Epithelial cell of esophagus (primary cell): ENCODE data around the gene ETV1.
A peak's percentile ranks its signal among the peaks of the same experiment; 100 is the strongest.

Experiments
- DNase-seq: peaks from one replicate; pipeline ENCODE4 v3.0.0; 2010; ENCODE audit warnings: low read depth
- H3K4me3 ChIP-seq: 2 replicates; pipeline ENCODE4 v1.5.1; 2011; ENCODE audit warnings: mild to moderate bottlenecking, low read length, control low read depth
- CTCF ChIP-seq: IDR thresholded peaks from 2 replicates; pipeline ENCODE4 v1.5.1; 2011; ENCODE audit warnings: low read depth, mild to moderate bottlenecking, low read length, control low read depth, inconsistent platforms; ENCODE audit not compliant: insufficient read depth; ENCODE audit errors: missing control alignments

The ETV1 gene

GRCh38 chr7:13850185-13850752, 139.2 kb downstream of the ETV1 start:
- no peak overlapping the region for H3K4me3 ChIP-seq
- peak; percentile 93 for DNase-seq
- no peak for TF ChIP-seq CTCF

- DNase-seq: no peak
- no peak for TF ChIP-seq CTCF
- H3K4me3 ChIP-seq: no peak overlapping the region
Measured at GRCh38 chr7:13849163-13849892, 140.1 kb downstream of the ETV1 start.

GRCh38 chr7:13848681-13849131, 140.8 kb downstream of the ETV1 start:
- no peak for TF ChIP-seq CTCF
- no peak overlapping the region for H3K4me3 ChIP-seq
- DNase-seq: no peak

DNA sequence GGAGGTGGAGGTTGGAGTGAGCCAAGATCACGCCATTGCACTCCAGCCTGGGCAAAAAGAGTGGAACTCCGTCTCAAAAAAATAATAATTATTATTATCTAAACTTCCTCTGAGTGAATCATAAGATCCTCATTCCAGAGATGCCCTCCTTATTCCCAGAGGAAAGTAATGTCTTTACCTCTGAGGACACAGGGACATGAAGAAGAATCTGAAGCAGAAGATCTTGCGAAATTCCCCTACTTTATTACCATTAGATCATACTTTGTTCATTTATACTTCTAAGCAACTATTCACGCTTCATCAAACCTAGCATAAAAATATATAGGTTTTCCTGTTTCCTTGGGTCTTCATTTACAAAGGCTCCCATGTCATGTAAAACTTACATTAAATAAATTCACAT, 143.1 kb downstream of the ETV1 start:
- peak; percentile 14 for DNase-seq

GRCh38 chr7:13845601-13846000, 143.9 kb downstream of the ETV1 start:
- DNase-seq: no peak
- H3K4me3 ChIP-seq: no peak overlapping the region
- no peak for TF ChIP-seq CTCF

More for the DNA sequence above, 143.1 kb downstream of the ETV1 start:
- no peak for TF ChIP-seq CTCF
- no peak overlapping the region for H3K4me3 ChIP-seq

GRCh38 chr7:13844954-13845353, 144.5 kb downstream of the ETV1 start:
- H3K4me3 ChIP-seq: no peak overlapping the region
- TF ChIP-seq CTCF: no peak
- no peak for DNase-seq
